Stimulated activated naive CD4-positive, alpha-beta T cell treated with Interleukin-2 at 50 U/mL for 16 hours (primary cell): ENCODE measurements around the gene TBX1.
"Not testable (repeated sequence)": the region's sequence is repeated elsewhere in the genome, so short reads cannot be mapped to it uniquely, and the experiment has no call there.

ENCODE experiments used
- DNase-seq: peaks from one replicate; lab custom pipeline; 2025; lab: John Stamatoyannopoulos, UW

The TBX1 gene

GRCh38 chr22:19723232-19723982 is 37.2 kb upstream of the TBX1 start, which contains the start of gene GP1BB:
GP1BB (plus strand) TSS chr22:19723539; CDS start chr22:19723570, 31 bp downstream.
- DNase-seq, result no peak

DNA sequence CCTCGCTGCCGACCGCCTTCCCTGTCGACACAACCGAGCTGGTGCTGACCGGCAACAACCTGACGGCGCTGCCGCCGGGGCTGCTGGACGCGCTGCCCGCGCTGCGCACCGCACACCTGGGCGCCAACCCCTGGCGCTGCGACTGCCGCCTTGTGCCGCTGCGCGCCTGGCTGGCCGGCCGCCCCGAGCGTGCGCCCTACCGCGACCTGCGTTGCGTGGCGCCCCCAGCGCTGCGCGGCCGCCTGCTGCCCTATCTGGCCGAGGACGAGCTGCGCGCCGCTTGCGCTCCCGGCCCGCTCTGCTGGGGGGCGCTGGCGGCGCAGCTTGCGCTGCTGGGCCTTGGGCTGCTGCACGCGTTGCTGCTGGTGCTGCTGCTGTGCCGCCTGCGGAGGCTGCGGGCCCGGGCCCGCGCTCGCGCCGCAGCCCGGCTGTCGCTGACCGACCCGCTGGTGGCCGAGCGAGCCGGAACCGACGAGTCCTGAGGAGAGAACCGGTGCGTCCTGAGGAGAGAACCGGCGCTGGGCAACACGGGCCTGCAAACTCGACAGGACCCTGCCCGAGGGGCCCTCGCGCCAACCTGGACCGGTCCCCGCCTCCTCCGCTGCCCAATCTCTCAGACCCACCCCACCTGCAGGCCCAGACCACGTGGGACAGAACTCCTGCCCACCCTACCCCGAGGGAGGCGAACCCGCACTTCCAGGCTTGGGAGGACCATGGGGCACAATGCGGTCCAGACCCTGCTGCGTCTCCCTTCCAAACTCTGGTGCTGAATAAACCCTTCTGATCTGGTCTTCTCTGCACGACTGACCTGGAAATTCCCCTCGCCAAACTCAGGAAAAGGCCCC is 36.4 kb upstream of the TBX1 start:
- DNase-seq, result no peak

- no peak for DNase-seq
Measured at GRCh38 chr22:19724927-19725661, 35.5 kb upstream of the TBX1 start.

- DNase-seq, result not testable (repeated sequence)
Measured at GRCh38 chr22:19726064-19726788, 34.4 kb upstream of the TBX1 start.

GRCh38 chr22:19727310-19728150 is 33.0 kb upstream of the TBX1 start:
- no peak for DNase-seq

DNA sequence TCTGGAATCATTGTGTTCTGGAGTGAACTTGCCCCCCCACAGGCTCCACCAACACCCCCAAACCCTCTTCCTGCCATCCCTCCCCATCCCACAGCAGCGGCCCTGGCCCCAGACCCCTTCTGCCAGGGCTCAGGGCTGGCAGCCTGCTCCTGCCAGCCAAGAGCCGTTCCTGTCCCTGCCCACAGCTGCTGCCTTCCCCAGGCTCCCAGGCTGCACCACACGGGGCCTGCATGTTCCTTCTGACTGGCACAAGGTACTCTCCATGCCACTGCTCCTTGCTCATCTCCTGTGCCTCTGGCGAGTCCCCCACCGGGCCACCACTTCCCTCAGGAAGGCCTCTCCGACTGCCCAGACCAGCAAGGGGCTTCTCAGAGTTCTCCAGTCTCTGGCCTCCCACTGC is 32.3 kb upstream of the TBX1 start:
- no peak for DNase-seq

DNA sequence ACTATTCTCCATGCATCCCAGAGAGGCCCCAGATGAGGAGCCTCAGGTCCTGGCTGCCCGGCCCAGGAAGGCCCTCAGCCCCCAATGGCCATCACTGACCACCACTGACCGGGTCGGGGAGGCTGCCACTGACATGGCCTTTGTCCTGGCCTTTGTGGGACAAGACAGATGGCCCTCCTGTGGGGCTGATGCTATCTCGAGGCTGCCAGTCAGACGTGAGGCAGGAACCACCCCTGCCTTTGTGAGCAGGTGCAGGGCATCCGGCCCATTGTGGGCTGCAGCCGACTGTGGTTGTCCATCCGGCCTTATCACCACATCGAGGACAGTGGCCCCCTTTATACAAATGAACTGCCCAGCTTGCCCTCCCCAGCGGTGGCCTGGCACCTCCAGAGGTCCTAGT is 31.7 kb upstream of the TBX1 start:
- DNase-seq, result no peak

DNA sequence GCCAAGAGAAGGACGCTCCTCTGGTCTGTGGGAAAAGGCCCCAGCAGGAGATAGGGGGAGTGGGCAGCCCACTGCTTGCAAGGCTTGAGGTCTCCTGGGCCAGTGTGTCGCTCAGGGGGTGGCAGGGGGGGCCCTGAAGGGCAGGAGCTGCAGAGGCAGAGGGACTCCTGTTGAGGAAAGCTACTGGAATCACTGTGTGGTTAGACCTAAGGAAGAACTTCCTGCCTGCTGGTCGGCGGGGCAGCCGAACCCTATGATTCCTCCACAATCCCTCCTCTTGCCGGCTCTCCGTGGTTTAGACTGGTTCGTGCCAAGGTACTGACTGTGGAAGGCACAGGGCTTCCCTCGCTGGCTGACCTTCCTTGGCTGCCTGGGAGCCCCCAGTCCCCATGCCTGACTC is 31.1 kb upstream of the TBX1 start:
- no peak for DNase-seq

- no peak for DNase-seq
Measured at GRCh38 chr22:19730198-19730597, 30.4 kb upstream of the TBX1 start.

DNA sequence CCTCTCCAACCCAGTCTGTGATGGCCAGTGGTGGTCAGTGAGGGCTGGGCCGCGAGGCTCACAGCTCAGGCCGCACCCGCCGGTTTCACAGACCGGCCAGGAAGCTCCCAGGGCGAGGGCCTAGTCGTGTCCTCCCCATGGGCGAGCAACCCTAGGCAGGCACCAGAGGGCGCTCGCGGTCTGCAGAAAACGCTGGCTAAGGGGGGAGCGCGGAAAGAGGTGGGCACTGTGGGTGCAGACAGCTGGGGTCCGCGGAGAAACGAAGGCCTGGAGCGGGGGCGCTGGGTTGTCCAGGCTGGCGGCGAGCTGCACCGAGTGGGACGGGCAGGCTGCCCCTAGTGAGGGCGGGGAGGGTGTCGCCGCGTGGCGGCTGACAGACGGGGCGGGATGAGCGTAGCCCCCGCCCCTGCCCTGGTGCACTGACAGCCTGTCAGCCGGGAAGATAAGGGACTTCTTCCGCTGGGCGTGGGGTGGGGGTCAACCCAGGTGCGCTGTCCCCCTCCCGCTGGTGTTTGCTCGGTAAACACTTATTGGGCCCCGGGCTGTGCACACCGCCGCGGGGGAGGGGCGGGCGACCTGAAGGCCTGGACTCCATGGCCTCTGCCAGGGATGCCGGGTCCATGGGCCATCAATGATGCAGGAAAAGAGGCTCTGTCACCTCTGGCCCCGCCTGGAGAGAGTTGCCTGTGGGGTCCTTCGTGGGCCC is 29.8 kb upstream of the TBX1 start:
- peak; percentile 79 for DNase-seq

DNA sequence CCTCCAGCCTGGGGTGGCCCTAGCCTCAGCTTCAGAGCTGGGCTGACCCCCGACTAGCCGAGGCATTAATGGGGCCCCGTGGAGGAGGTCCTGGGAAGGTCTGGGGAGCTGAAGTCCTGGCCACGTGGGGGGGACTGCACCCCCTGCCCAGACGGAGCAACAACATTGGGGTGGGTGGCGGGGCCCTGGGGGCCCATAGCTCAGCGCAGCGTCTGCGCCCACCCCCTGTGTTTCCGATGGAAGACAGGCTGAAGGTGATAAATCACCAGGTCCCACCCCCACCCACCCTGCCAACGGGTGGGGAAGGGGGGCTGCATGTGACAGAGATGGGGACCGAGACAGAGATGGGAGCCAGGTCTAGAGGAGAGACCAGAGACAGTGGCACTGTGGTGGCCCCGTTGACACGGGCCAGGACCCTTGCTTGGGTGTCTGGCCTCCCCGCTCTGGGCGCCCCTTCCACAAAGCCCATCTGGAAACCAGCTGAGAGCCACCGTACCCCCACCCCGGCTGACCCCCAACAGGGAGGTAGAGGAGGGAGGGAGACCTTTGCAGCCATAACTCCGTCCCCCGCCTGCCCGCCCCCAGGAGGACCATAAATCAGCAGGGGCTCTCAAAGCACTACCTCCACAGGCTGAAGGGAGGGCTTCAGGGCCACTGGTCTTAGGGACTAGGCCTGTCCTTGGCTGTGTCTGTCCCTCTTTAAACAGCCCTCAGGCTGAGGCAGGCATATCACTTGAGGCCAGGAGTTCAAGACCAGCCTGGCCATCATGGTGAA is 29.0 kb upstream of the TBX1 start:
- DNase-seq, result no peak

GRCh38 chr22:19732403-19733113 is 28.0 kb upstream of the TBX1 start:
- DNase-seq, result no peak

- no peak for DNase-seq
Measured at GRCh38 chr22:19733755-19734154, 26.8 kb upstream of the TBX1 start.

DNA sequence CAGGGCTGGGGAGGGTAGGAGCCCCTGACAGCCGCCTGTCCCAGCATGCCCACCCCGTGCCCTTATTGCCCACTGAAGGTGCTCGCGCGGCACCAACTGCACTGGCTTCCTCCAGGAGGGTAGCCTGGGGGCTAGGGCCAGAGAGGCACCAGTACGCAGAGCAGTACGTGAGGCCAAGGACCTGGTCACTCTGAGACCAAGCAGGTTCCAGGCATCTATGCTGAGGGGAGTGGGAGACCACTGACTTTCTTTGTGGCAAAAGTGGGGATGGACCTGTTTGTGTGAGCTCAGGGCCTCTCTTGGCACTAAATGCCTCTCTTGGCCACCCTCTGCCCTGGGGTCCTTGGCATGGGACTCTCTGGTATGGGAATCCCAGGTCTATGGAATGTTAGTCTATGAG is 26.4 kb upstream of the TBX1 start:
- no peak for DNase-seq

- DNase-seq, result no peak
Measured at GRCh38 chr22:19734837-19735382, 25.7 kb upstream of the TBX1 start.

- DNase-seq, result no peak
Measured at GRCh38 chr22:19735665-19736510, 24.7 kb upstream of the TBX1 start.

DNA sequence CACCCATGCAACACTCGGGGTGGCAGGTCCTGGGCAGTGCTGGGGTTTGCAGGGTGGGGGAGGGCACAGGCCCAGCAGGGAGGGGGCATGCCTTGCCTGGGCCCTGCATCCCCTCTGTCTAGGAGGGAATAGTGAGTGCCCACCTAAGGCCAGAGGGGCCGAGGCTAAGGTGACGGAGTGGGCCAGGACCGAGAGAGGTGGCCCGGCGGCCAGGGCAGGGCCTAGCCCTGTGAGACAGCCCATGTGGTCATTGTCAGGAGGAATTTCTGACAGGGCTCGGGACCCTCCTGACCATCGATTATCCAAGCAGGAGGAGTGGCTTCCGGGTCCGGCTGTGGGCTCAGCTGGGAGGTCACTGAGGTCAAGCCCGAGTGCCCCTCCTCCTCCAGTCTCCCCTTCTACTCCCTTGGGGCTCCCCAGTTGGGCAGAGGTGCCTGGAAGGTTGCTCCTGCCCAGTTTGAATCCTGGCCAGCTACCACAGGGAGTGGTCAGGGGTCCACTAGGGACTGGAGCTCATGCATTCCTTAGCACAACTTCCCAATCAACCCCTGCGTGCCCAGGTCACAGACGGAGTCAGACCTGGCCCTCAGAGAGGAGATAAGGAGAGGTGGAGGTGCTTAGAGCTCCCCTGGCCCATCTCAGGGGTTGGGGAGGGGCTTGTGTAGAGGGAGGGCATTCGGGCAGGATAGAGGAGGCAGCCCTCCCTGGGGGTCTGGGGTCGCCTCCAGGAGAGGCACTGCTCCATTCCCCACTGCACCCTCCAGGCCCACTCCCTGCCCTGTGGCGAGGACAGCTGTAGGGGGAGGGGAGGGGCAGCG is 22.5 kb upstream of the TBX1 start:
- DNase-seq, result no peak
